Middle frontal gyrus (tissue), 1 donor: ENCODE results near the gene ZMYND8.
"Not testable (repeated sequence)": the region's sequence is repeated elsewhere in the genome, so short reads cannot be mapped to it uniquely, and the experiment has no call there.

Experiments used
- DNase-seq: peaks from one replicate; pipeline ENCODE4 v3.0.0-alpha.2; 2015; ENCODE audit warnings: low spot score; ENCODE audit errors: extremely low spot score

Gene ZMYND8

GRCh38 chr20:47247972-47248371, 108.5 kb downstream of the ZMYND8 start:
- DNase-seq, result no peak

- no peak for DNase-seq
Observed at GRCh38 chr20:47246061-47246777, 110.3 kb downstream of the ZMYND8 start.

- DNase-seq, result not testable (repeated sequence)
Observed at GRCh38 chr20:47245166-47245565, 111.3 kb downstream of the ZMYND8 start.

GRCh38 chr20:47244451-47244850, 112.0 kb downstream of the ZMYND8 start:
- DNase-seq, result no peak

- DNase-seq, result no peak
Observed at GRCh38 chr20:47243532-47244305, 112.8 kb downstream of the ZMYND8 start.

GRCh38 chr20:47243003-47243402, 113.5 kb downstream of the ZMYND8 start:
- no peak for DNase-seq

GRCh38 chr20:47241345-47241781, 115.1 kb downstream of the ZMYND8 start:
- DNase-seq, result no peak

GRCh38 chr20:47240096-47240495, 116.4 kb downstream of the ZMYND8 start:
- DNase-seq, result not testable (repeated sequence)

- DNase-seq, result no peak
Observed at GRCh38 chr20:47239719-47240067, 116.8 kb downstream of the ZMYND8 start.

- DNase-seq, result no peak
Observed at GRCh38 chr20:47238780-47239718, 117.5 kb downstream of the ZMYND8 start.

GRCh38 chr20:47237715-47238114, 118.8 kb downstream of the ZMYND8 start:
- peak; percentile 74 for DNase-seq

GRCh38 chr20:47236639-47236900, 119.9 kb downstream of the ZMYND8 start:
- no peak for DNase-seq

GRCh38 chr20:47235853-47236638, 120.5 kb downstream of the ZMYND8 start:
- DNase-seq, result no peak

GRCh38 chr20:47235111-47235510, 121.4 kb downstream of the ZMYND8 start:
- DNase-seq, result no peak

- no peak for DNase-seq
Observed at GRCh38 chr20:47233333-47234188, 122.9 kb downstream of the ZMYND8 start.

GRCh38 chr20:47232518-47232917, 124.0 kb downstream of the ZMYND8 start:
- no peak for DNase-seq

- DNase-seq, result no peak
Observed at GRCh38 chr20:47231382-47232039, 125.0 kb downstream of the ZMYND8 start.

GRCh38 chr20:47230811-47231256, 125.7 kb downstream of the ZMYND8 start:
- DNase-seq, result no peak

- DNase-seq, result no peak
Observed at GRCh38 chr20:47228654-47229053, 127.8 kb downstream of the ZMYND8 start.

- DNase-seq, result no peak
Observed at GRCh38 chr20:47227576-47227975, 128.9 kb downstream of the ZMYND8 start.
